ENCODE data around the gene UGT2B28. TPM values are rescaled to one million over a fixed set of nuclear protein-coding genes. Genes with fewer than 3 reads are reported as not detected.
"Not testable (repeated sequence)": the region's sequence is repeated elsewhere in the genome, so short reads cannot be mapped to it uniquely, and the experiment has no call there.

UGT2B28 gene
- total RNA-seq, 2 experiments from 2014 or later = not detected

DNA sequence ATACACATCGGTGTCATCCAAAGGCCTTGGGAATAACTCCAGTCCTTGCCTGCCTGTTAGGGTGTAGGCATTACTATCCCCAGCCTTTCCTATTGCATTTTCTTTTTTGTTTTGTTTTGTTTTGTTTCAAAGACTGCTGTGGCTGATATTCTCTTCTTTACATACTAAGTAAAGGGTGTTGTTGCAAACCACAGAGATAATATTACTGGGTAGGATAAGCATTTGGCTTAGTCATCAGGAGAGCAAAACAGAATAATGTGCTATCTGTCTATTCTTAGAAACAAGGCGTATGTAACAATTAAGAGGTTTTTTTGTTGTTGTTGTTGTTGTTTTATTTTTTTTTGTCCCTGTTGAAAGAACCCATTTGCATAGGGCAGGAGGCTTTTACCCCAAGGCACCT, 41.8 kb downstream of the UGT2B28 start:
- H3K4me1 Mint-ChIP-seq = no peaks in the 10 kb centered on the region
- H3K36me3 Mint-ChIP-seq = no peaks in the 10 kb centered on the region
- H3K27ac Mint-ChIP-seq = no peak overlapping the region
- no peaks in the 10 kb centered on the region for H3K9me3 Mint-ChIP-seq
- no peak for DNase-seq
- H3K4me3 Mint-ChIP-seq = no peak overlapping the region
- no peaks in the 10 kb centered on the region for H3K27me3 Mint-ChIP-seq

DNA sequence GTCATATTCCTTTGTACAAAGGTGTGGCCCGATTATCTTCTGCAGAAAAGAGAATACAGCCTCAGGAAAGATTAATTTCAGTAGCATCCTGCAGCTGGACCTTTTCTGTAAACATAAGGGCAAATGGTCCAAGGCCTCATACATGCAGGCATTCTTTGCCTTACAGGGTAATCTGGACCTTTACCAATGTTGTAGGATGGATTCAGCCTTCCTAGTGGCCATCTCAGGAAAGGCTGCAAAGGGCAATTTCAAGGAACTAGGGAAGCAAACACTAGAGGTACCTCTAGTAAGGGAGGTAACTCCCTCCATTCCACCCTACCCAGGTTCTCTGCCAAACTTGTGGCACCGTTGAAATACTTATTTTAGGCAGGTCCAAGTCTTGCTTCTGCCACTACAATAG, 43.0 kb downstream of the UGT2B28 start:
- no peak for DNase-seq
- no peaks in the 10 kb centered on the region for H3K9me3 Mint-ChIP-seq
- H3K36me3 Mint-ChIP-seq = no peaks in the 10 kb centered on the region
- H3K27ac Mint-ChIP-seq = no peak overlapping the region
- no peak overlapping the region for H3K4me3 Mint-ChIP-seq
- H3K4me1 Mint-ChIP-seq = no peaks in the 10 kb centered on the region
- no peaks in the 10 kb centered on the region for H3K27me3 Mint-ChIP-seq

DNA sequence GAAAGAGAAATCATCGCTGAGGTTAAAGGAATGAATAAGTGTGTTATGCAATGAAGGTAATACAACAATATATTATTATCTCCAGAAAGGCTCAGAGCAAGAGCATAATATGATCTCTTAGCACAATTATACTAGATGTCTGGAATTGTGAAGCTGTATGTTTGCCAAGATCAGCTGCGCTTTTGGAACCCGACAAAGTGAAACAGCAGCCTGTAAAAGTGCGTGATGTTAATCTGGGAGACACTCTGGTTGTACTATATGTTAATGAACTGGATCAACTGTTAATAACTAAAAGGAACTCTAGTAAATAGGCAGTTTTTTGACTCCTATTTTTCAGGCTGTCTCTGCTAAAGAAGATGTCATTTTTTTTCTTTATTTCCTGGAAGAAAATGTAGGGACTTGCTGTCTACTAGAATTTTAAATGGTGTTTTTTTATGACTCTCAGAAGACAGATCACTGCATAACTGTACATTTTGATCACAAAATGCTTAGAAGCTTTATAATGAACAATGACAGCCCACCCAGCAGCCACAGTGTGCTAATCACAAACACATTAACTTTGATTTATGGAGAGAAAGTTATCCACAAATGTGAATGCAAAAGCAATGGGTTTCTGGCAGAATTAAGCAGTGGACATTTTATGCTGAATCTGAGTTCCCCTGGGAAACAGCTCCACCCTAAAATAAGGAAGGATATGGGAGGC, 50.2 kb downstream of the UGT2B28 start:
- DNase-seq = no peak
- no peaks in the 10 kb centered on the region for H3K36me3 Mint-ChIP-seq
- H3K4me1 Mint-ChIP-seq = no peaks in the 10 kb centered on the region
- H3K27me3 Mint-ChIP-seq = no peaks in the 10 kb centered on the region
- no peak overlapping the region for H3K4me3 Mint-ChIP-seq
- peaks cover 5% of the 10 kb centered on the region for H3K9me3 Mint-ChIP-seq
- H3K27ac Mint-ChIP-seq = no peak overlapping the region

DNA sequence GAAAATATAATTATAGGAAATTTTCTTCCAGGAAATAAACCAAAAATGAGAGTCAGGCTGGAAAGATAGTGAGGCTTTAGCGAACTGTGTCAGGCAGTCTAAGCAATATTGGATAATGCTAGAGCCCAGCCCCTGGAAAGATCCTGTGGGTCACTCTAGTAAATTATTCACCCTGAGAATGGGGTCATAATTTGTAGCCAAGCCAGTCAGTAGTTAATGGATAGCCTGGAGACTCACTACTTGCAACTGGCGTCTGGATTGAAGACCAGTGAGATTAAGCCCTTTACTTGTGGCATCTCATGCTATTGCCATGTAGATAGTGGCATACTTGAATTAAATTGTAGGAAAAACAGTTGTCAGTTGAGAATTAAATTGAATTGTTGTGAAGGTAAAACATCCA, 51.0 kb downstream of the UGT2B28 start:
- not testable (repeated sequence) for H3K36me3 Mint-ChIP-seq, H3K9me3 Mint-ChIP-seq, DNase-seq, H3K27ac Mint-ChIP-seq, H3K4me3 Mint-ChIP-seq, H3K4me1 Mint-ChIP-seq, H3K27me3 Mint-ChIP-seq

DNA sequence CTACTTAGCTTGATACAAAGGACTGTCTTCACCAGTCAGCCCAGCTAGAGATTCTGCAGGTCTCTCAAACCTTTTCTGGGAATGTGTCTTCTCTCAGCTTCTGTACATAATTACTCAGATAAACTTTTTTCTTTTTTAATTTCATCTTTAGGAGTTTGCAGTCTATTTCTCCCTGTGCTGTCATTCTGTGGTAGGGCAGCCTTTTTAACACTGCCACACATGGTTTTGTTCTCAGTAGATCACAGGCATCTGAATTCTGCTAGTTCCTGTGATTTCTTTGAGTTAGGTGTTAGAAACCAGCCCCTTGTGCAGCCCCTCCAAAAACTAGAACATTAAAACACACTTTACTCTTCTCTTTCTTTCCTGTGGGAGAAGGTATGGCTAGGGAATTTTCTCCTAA, 55.2 kb downstream of the UGT2B28 start:
- H3K9me3 Mint-ChIP-seq, H3K4me1 Mint-ChIP-seq, H3K27ac Mint-ChIP-seq, H3K27me3 Mint-ChIP-seq, H3K36me3 Mint-ChIP-seq, H3K4me3 Mint-ChIP-seq, DNase-seq: not testable (repeated sequence)

DNA sequence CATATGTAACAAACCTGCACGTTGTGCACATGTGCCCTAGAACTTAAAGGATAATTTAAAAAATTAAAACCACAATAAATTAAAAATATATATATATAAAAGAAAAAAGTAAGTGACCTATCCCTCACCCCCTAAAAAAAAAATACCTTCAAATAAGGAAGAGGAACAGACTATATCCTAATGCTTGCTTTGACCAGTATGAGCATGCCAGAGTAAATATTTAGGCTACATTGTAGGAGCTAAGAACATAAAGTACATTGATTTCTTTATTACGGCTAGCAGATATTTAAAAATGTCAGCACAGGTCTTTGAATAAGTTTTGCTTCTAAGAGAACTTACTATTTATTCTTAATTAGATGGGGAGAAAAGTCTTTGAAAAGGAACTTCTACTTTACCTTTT, 62.8 kb downstream of the UGT2B28 start:
- H3K4me3 Mint-ChIP-seq, H3K27ac Mint-ChIP-seq, H3K4me1 Mint-ChIP-seq, H3K27me3 Mint-ChIP-seq, H3K9me3 Mint-ChIP-seq, H3K36me3 Mint-ChIP-seq, DNase-seq: not testable (repeated sequence)

DNA sequence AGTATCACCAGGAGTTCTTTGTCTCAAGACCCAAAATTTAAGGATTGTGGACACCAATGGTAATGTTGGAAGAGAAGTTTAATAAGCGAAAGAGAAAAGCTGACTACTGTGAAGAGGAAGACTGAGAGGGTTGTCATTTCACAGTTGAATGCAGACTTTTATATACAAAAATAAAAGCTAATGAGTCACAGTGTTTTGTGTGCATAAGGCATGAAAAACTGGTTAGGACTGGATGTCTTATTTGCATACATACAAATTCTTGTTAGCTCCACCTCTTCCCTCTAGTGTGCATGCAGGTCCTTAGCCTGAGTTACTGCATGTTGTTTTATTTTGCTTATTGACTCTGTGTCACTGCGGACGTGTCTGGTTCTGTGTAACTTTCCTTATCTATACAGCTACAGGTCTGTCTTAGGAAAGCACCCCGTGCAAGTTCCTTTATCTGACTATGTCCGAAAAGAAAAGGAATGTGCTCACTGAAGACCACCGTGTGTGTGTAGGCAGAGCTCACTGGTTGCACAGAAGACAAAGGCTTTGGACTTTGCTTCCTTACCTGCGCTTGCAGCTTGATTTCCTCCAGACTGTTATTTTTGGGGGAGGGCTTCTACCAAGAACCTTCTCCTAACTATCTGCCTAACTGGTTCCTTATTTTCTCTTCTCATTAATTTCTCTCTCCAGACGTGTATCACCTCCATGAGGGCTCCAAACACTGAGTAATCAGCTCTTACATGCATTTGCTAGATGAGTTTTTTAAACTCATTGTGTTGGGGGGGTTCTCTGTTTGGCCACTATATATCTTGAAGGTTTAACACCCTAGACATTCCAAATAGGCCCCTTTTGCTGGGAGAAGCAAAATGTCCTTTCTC, 63.5 kb downstream of the UGT2B28 start:
- not testable (repeated sequence) for H3K36me3 Mint-ChIP-seq, DNase-seq, H3K4me1 Mint-ChIP-seq, H3K27me3 Mint-ChIP-seq, H3K27ac Mint-ChIP-seq, H3K4me3 Mint-ChIP-seq, H3K9me3 Mint-ChIP-seq

Other genes with a start within 250 kb of the UGT2B28 start
- not detected for gene UGT2B7, start 184.0 kb upstream of the UGT2B28 start, total RNA-seq
- not detected for gene UGT2B11, start 65.7 kb upstream of the UGT2B28 start, total RNA-seq
- gene UGT2B4, start 215.4 kb downstream of the UGT2B28 start, total RNA-seq = not detected